ENCODE data around the gene DNAJB7.
"Not testable (repeated sequence)": the region's sequence is repeated elsewhere in the genome, so short reads cannot be mapped to it uniquely, and the experiment has no call there.

DNAJB7 gene

DNA sequence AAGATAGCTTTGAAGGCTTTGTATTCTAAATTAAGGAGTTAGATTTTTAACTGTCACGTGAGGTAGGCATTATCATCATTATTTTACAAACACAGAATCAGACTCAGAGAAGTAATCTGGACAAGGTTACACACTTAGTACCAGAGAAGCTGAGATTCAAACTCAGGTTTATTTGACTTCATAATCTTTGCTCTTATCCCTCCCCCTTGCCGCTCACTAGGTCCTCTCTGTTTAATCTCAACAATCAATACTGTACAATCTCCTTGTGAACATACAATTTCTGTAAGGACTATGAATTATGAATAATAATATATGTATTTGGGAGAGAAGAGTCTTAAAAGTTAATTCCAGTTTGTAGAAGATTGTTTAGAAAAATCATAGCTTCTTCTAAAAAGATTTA is 5.2 kb upstream of the DNAJB7 start:
- Histone ChIP-seq H3K27me3 (ENCODE audit: control insufficient read depth, insufficient read depth, low read length) (no peaks in the 10 kb centered on the region), H3K4me1 (ENCODE audit: control insufficient read depth, insufficient read depth, low read length) (no peaks in the 10 kb centered on the region), H3K36me3 (ENCODE audit: control insufficient read depth, insufficient read depth, low read length) (peaks cover 2% of the 10 kb centered on the region), H3K27ac (ENCODE audit: low read depth, low read length) (no peak overlapping the region), H3K4me3 (ENCODE audit: low read length) (no peak overlapping the region), H3K9ac (ENCODE audit: low read length) (no peak overlapping the region)

DNA sequence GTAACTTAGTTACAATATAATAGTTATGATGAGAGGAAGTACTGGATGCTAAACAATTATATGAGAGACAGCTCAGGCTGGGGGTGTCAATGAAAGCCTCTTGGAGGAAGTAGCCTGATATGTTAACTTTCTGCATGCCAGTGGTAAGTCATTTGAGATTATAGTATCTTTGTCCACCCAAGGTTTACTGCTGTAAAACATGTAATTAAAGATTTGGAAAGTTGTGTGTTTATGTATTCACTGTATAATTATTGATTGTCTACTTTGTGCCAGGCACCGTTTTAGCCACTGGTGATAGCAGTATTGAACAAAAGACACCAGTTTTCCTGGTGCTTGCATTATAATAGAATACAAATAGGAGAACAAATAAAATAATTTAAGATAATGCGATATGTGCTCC is 624 bp upstream of the DNAJB7 start:
- H3K4me3 ChIP-seq (ENCODE audit: low read length), result no peak overlapping the region
- H3K4me1 ChIP-seq (ENCODE audit: control insufficient read depth, insufficient read depth, low read length), result peaks cover 3% of the 10 kb centered on the region
- no peak overlapping the region for H3K9ac ChIP-seq (ENCODE audit: low read length)
- no peaks in the 10 kb centered on the region for H3K27me3 ChIP-seq (ENCODE audit: control insufficient read depth, insufficient read depth, low read length)
- H3K36me3 ChIP-seq (ENCODE audit: control insufficient read depth, insufficient read depth, low read length), result peaks cover 2% of the 10 kb centered on the region
- H3K27ac ChIP-seq (ENCODE audit: low read depth, low read length), result no peak overlapping the region

- Histone ChIP-seq H3K4me1 (ENCODE audit: control insufficient read depth, insufficient read depth, low read length) (peaks cover 23% of the 10 kb centered on the region), H3K27me3 (ENCODE audit: control insufficient read depth, insufficient read depth, low read length) (no peaks in the 10 kb centered on the region), H3K36me3 (ENCODE audit: control insufficient read depth, insufficient read depth, low read length) (peaks cover 2% of the 10 kb centered on the region), H3K4me3 (ENCODE audit: low read length) (peak overlapping the region; percentile 99), H3K27ac (ENCODE audit: low read depth, low read length) (peak overlapping the region; percentile 94), H3K9ac (ENCODE audit: low read length) (peak overlapping the region; percentile 69)
These were observed 4.5 kb downstream of the DNAJB7 start for GRCh38 chr22:40857309-40857855.

GRCh38 chr22:40856513-40857308 is 5.2 kb downstream of the DNAJB7 start, which contains the start of the genes ST13 and XPNPEP3:
Gene ST13 (minus strand): TSS chr22:40856639. CDS start chr22:40856540, 99 bp downstream.
Gene XPNPEP3 (plus strand): TSS chr22:40857148. CDS start chr22:40857182, 34 bp downstream.
- peaks cover 2% of the 10 kb centered on the region for H3K36me3 ChIP-seq (ENCODE audit: control insufficient read depth, insufficient read depth, low read length)
- peak within 1 kb of the TSS; percentile 98 for H3K9ac ChIP-seq (ENCODE audit: low read length)
- H3K4me3 ChIP-seq (ENCODE audit: low read length), result peak within 1 kb of the TSS; percentile 99
- H3K27me3 ChIP-seq (ENCODE audit: control insufficient read depth, insufficient read depth, low read length), result no peaks in the 10 kb centered on the region
- H3K4me1 ChIP-seq (ENCODE audit: control insufficient read depth, insufficient read depth, low read length), result peaks cover 23% of the 10 kb centered on the region
- peak within 1 kb of the TSS; percentile 94 for H3K27ac ChIP-seq (ENCODE audit: low read depth, low read length)

GRCh38 chr22:40855979-40856512 is 5.9 kb downstream of the DNAJB7 start:
- Histone ChIP-seq H3K27ac (ENCODE audit: low read depth, low read length) (peak overlapping the region; percentile 94), H3K27me3 (ENCODE audit: control insufficient read depth, insufficient read depth, low read length) (no peaks in the 10 kb centered on the region), H3K4me3 (ENCODE audit: low read length) (peak overlapping the region; percentile 99), H3K4me1 (ENCODE audit: control insufficient read depth, insufficient read depth, low read length) (peaks cover 23% of the 10 kb centered on the region), H3K36me3 (ENCODE audit: control insufficient read depth, insufficient read depth, low read length) (peaks cover 2% of the 10 kb centered on the region), H3K9ac (ENCODE audit: low read length) (peak overlapping the region; percentile 98)

DNA sequence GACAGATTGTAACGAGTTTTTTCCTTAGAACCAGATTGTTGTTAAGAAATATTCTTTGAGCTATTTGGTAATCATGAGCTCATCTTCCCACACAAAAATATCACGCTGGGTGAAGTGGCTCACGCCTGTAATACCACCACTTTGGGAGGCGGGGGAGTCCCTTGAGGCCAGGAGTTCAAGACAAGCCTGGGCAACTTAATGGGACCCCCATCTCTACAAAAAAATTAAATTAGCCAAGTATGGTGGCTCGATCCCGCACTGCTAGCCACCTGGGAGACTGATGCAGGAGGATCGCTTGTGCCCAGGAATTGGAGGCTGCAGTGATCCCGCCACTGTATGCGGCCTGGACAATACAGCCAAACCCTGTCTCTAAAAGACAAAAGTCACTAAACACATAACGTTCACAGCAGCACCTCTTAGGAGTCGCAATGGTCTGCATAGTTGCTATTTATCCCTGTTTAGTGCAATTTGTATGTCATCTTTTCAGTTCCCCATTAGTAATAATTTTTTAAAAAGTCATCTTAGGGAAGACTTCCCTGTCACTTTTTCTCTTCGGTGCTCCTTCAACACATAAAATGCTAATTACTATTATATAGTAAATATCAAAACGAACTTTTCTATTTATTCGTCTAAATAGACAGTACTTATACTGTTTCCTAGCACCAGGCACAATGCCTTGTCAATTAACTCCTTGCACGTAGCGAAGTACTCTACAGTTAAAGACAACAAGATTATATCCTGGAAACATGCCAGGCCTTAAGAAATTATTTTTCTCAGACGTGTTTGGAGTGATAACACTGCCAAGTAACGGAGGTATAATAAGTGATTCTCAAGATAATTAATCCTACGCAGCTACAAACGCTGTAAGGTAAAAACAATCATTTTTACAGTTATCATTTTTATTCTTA is 6.6 kb downstream of the DNAJB7 start:
- Histone ChIP-seq H3K36me3 (ENCODE audit: control insufficient read depth, insufficient read depth, low read length) (peaks cover 2% of the 10 kb centered on the region), H3K9ac (ENCODE audit: low read length) (no peak overlapping the region), H3K4me3 (ENCODE audit: low read length) (peak overlapping the region; percentile 99), H3K4me1 (ENCODE audit: control insufficient read depth, insufficient read depth, low read length) (peaks cover 23% of the 10 kb centered on the region), H3K27ac (ENCODE audit: low read depth, low read length) (peak overlapping the region; percentile 94), H3K27me3 (ENCODE audit: control insufficient read depth, insufficient read depth, low read length) (no peaks in the 10 kb centered on the region)

DNA sequence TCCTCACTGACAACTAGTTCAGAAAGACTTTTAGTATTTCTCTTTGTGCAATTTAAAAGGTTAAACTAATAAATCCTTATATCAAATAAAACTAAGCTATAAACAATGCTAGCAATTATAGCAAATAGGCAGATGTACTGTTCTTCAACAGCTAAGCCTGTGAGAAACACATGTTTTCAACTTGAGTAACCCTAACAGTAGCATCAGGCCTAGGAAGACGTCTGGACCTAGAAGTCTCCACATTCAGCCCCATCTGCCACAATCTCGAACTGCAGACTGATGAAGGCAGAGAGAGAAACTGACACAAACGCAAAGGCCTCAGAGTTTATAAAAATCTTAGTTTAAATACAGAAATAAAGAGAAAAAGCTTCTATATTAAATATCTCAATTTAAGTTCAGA is 8.0 kb downstream of the DNAJB7 start:
- Histone ChIP-seq H3K4me1 (ENCODE audit: control insufficient read depth, insufficient read depth, low read length) (peaks cover 23% of the 10 kb centered on the region), H3K27me3 (ENCODE audit: control insufficient read depth, insufficient read depth, low read length) (no peaks in the 10 kb centered on the region), H3K9ac (ENCODE audit: low read length) (no peak overlapping the region), H3K36me3 (ENCODE audit: control insufficient read depth, insufficient read depth, low read length) (peaks cover 4% of the 10 kb centered on the region), H3K27ac (ENCODE audit: low read depth, low read length) (no peak overlapping the region), H3K4me3 (ENCODE audit: low read length) (no peak overlapping the region)

GRCh38 chr22:40853333-40853732 is 8.6 kb downstream of the DNAJB7 start:
- Histone ChIP-seq H3K27ac (ENCODE audit: low read depth, low read length) (no peak overlapping the region), H3K36me3 (ENCODE audit: control insufficient read depth, insufficient read depth, low read length) (peaks cover 6% of the 10 kb centered on the region), H3K9ac (ENCODE audit: low read length) (no peak overlapping the region), H3K27me3 (ENCODE audit: control insufficient read depth, insufficient read depth, low read length) (no peaks in the 10 kb centered on the region), H3K4me3 (ENCODE audit: low read length) (no peak overlapping the region), H3K4me1 (ENCODE audit: control insufficient read depth, insufficient read depth, low read length) (peaks cover 23% of the 10 kb centered on the region)

DNA sequence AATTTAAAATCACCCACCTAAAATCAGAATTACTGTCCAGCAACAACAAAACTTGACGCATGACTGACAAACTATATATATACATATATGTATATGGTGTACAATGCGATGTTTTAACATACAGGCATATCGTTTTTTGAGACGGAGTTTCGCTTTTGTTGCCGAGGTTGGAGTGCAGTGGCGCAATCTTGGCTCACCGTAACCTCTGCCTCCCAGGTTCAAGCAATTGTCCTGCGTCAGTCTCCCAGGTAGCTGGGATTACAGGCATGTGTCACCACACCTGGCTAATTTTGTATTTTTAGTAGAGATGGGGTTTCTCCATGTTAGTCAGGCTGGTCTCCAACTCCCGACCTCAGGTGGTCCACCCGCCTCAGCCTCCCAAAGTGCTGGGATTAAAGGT is 16.1 kb downstream of the DNAJB7 start:
- peaks cover 10% of the 10 kb centered on the region for H3K36me3 ChIP-seq (ENCODE audit: control insufficient read depth, insufficient read depth, low read length)
- H3K9ac ChIP-seq (ENCODE audit: low read length); H3K4me1 ChIP-seq (ENCODE audit: control insufficient read depth, insufficient read depth, low read length); H3K4me3 ChIP-seq (ENCODE audit: low read length); H3K27me3 ChIP-seq (ENCODE audit: control insufficient read depth, insufficient read depth, low read length); H3K27ac ChIP-seq (ENCODE audit: low read depth, low read length): not testable (repeated sequence)

DNA sequence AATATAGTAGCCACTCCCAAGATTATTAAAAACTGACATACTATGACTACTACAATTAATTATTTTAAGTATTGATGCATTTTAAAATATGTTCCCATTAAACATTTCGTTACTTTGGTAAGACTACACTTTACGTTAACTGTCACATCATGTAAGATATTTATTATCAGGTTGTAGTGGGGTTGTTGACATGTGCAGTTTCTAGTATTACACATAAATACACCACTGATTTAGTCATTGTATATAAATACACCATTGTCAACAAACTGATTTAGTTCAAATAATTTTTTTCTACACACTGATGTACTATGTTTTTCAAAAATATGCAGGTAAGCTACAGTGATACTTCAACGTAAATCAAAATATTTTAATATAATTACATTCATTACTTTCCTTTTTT is 17.0 kb downstream of the DNAJB7 start:
- Histone ChIP-seq H3K36me3 (ENCODE audit: control insufficient read depth, insufficient read depth, low read length) (peaks cover 13% of the 10 kb centered on the region), H3K4me1 (ENCODE audit: control insufficient read depth, insufficient read depth, low read length) (peaks cover 3% of the 10 kb centered on the region), H3K27me3 (ENCODE audit: control insufficient read depth, insufficient read depth, low read length) (no peaks in the 10 kb centered on the region), H3K4me3 (ENCODE audit: low read length) (no peak overlapping the region), H3K9ac (ENCODE audit: low read length) (no peak overlapping the region), H3K27ac (ENCODE audit: low read depth, low read length) (no peak overlapping the region)

GRCh38 chr22:40838486-40838885 is 23.4 kb downstream of the DNAJB7 start:
- no peak overlapping the region for H3K27ac ChIP-seq (ENCODE audit: low read depth, low read length)
- no peaks in the 10 kb centered on the region for H3K27me3 ChIP-seq (ENCODE audit: control insufficient read depth, insufficient read depth, low read length)
- no peak overlapping the region for H3K9ac ChIP-seq (ENCODE audit: low read length)
- H3K4me3 ChIP-seq (ENCODE audit: low read length), result no peak overlapping the region
- peaks cover 3% of the 10 kb centered on the region for H3K4me1 ChIP-seq (ENCODE audit: control insufficient read depth, insufficient read depth, low read length)
- peaks cover 19% of the 10 kb centered on the region for H3K36me3 ChIP-seq (ENCODE audit: control insufficient read depth, insufficient read depth, low read length)

DNA sequence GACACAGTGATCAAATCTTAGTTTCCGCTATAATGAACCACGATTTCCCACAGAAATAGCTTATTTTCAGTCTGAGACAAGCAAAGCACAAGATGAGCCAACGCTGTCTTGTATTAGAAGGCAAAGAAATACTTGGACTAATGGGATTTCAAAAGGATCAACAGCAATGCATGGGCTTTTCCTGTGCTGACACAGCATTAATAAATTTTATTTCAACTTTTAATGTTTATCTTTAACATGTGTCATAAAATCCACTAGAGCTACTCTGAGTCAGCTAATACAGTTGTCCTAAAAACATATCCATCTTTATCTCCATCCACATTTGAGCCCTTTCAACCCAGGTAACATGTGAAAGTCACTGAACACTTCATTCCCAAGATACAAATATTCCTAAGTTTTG is 27.3 kb downstream of the DNAJB7 start:
- H3K36me3 ChIP-seq (ENCODE audit: control insufficient read depth, insufficient read depth, low read length), result peaks cover 9% of the 10 kb centered on the region
- no peak overlapping the region for H3K27ac ChIP-seq (ENCODE audit: low read depth, low read length)
- H3K4me3 ChIP-seq (ENCODE audit: low read length), result no peak overlapping the region
- H3K9ac ChIP-seq (ENCODE audit: low read length), result no peak overlapping the region
- no peaks in the 10 kb centered on the region for H3K27me3 ChIP-seq (ENCODE audit: control insufficient read depth, insufficient read depth, low read length)
- H3K4me1 ChIP-seq (ENCODE audit: control insufficient read depth, insufficient read depth, low read length), result no peaks in the 10 kb centered on the region

Data from rectal smooth muscle tissue (tissue), 1 donor.